Fibroblast of mammary gland (primary cell): ENCODE data around the gene TRIM41.

ENCODE experiments used
- DNase-seq: peaks from one replicate; pipeline ENCODE4 v3.0.0-alpha.2; 2010; ENCODE audit warnings: low read depth
- H3K4me3 ChIP-seq: 2 replicates; pipeline ENCODE4 v1.5.1; 2011; ENCODE audit warnings: low read depth, mild to moderate bottlenecking, low read length, moderate library complexity; ENCODE audit not compliant: control insufficient read depth
- CTCF ChIP-seq: conservative IDR thresholded peaks from 2 replicates; pipeline ENCODE4 v1.5.1; 2011; ENCODE audit warnings: low read depth, low read length, inconsistent platforms; ENCODE audit not compliant: control insufficient read depth, insufficient read depth

The TRIM41 gene

DNA sequence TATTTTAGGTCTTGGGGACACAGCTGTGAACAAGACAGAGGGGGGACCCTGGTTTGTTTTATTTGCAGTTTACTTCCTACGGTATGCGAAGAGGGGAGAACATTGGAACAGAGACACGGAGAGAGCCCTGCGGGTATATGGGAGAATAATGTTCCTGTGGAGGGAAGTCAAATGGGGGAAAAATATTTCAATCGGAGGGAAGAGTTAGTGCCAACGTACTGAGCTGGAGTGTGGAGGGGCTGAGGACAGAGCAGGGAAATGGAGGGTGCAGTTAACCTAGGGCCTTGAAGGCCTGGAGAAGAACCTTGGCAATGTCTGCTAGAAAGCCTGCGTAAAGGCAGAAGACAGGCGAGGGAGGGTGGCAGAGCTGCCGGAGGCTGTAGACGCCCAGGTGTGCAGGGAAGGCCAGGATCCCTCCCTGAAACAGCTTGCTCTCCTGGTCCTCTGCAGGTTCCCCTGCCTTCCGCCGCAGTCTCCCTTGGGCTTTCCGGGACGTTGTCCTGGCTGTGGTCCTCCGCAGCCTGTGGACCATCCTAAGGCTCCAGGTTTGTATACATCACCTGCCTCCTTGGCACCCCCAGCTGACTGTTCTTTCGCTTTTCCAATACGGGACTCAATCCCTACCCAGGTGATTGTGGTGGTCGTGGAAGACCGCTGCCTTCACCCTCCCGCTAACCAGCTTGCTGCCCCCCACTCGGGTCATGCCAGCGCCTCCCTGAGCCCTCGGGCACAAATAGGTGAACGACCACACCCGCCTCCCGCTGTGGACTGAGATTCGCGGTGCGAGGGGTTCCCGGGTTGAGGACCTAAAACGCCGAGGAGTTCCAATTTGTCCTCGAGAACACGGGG is 22.6 kb downstream of the TRIM41 start:
- DNase-seq, result no peak
- H3K4me3 ChIP-seq, result peak overlapping the region; percentile 95
- no peak for TF ChIP-seq CTCF

DNA sequence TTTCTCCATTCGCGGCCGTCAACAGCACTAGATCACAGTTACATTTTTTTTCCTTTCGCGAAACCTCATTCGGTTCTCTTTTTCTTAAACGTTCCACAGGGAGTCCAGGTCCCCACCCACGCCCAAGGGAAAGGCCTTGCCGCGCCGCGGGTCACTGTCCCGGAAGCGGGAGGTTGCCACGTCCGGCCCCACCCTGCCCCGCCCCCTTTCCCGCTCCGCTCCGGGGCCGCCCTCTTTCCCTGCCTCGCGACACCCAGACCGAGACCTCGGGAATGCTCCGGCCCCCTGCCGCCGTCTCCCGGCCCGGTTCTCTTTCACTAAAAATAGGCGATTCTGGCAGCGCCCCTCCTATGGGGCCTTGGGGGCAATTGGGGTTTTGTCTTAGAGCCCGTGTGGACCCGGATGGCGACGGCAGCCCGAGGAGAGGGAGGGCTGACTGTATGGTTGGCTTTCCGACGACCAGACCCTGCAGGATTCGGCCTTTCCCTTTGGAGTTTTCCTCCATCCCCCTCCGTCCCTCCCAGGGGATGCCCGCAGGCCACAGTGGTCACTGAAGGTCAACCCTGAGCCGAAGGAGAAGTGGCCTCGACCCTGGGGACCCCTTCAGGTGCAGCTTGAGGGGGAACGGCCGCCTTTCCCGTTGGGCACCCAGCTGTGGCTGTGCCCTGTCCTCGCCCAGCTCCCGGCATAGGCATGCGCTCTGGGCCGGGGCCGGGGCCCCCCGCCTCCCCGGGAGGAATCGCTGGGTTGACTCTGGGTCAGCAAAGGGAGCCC is 23.4 kb downstream of the TRIM41 start:
- H3K4me3 ChIP-seq, result peak overlapping the region; percentile 95
- no peak for TF ChIP-seq CTCF
- peak; percentile 77 for DNase-seq

DNA sequence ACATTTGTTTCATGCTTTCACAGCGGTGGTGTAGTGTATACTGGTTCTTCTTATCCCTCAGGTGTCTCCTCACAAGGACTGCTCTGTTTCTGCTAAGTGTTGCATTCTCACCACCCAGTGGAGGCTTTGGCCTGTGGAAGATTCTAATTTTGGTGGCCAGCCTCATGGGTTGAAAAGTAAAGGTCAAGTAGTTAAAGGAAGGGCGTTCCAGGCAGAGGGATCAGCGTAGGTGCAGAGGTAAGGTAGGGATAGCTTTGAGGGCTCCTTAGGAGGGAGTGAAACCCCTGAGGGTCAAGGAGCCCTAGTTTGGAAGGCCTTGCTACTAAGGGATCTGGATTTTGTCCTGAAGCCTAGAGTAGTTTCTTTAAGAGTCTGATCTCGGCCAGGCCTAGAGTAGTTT is 25.2 kb downstream of the TRIM41 start:
- TF ChIP-seq CTCF, result no peak
- DNase-seq, result no peak
- peak overlapping the region; percentile 95 for H3K4me3 ChIP-seq

DNA sequence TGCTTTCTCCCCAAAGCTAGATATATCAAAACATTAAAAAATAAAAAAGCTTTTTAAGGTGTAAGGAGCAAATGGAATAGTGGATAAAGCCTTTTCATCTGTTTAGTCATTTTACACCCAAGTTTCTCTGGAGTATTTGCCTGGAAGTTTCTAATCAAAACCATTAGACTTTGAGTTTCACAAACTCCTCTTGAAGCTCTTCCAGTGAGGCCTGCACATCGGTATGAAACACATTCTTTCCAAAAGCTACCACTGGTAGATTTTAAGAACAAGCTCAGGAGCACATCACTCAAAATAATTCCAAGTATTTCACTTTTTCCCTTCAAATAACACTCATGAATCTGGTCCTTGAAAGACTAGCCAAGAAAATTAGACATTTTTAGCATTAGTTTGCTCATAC is 32.2 kb downstream of the TRIM41 start:
- no peak for TF ChIP-seq CTCF
- H3K4me3 ChIP-seq, result no peak overlapping the region
- DNase-seq, result no peak

GRCh38 chr5:181255836-181256578 is 32.9 kb downstream of the TRIM41 start:
- no peak overlapping the region for H3K4me3 ChIP-seq
- DNase-seq, result no peak
- no peak for TF ChIP-seq CTCF

- DNase-seq, result no peak
- H3K4me3 ChIP-seq, result peak overlapping the region; percentile 71
- TF ChIP-seq CTCF, result no peak
Measured at GRCh38 chr5:181258576-181258975, 35.5 kb downstream of the TRIM41 start.
